OCI-LY1 (cell line): Measurements from ENCODE around the gene SLC50A1.

Source experiments
- H2AFZ ChIP-seq: fragments of 200-600 bp; sonication (generic), shearing (Covaris generic); 2 replicates; pipeline ENCODE4 v1.6.0; 2014; ENCODE audit warnings: antibody characterized with exemption, mild to moderate bottlenecking, low read length
- H3F3A ChIP-seq: fragments of 200-600 bp; sonication (generic), shearing (Covaris generic); 2 replicates; pipeline ENCODE4 v1.6.0; 2014; ENCODE audit warnings: mild to moderate bottlenecking, antibody characterized with exemption, low read length, moderate library complexity; ENCODE audit not compliant: insufficient read depth
- H3K27ac ChIP-seq: fragments of 200-600 bp; sonication (generic); 2 replicates; pipeline ENCODE4 v1.5.1; 2014; ENCODE audit warnings: low read length, mixed run types, mild to moderate bottlenecking, low read depth; ENCODE audit not compliant: poor library complexity, severe bottlenecking
- H3K27me3 ChIP-seq: fragments of 200-600 bp; sonication (generic); 2 replicates; pipeline ENCODE4 v1.6.0; 2014; ENCODE audit warnings: antibody characterized with exemption, mild to moderate bottlenecking, low read length, moderate library complexity; ENCODE audit not compliant: insufficient read depth
- H3K36me3 ChIP-seq: fragments of 200-600 bp; sonication (generic); 2 replicates; pipeline ENCODE4 v1.6.1; 2014; ENCODE audit warnings: mild to moderate bottlenecking, antibody characterized with exemption, low read length, moderate library complexity, mixed read lengths; ENCODE audit not compliant: insufficient read depth
- H3K4me1 ChIP-seq: fragments of 200-600 bp; sonication (generic); 2 replicates; pipeline ENCODE4 v1.5.1; 2014; ENCODE audit warnings: mild to moderate bottlenecking, low read length, moderate library complexity; ENCODE audit not compliant: insufficient read depth, severe bottlenecking
- H3K4me2 ChIP-seq: fragments of 200-600 bp; sonication (generic), shearing (Covaris generic); 2 replicates; pipeline ENCODE4 v1.6.1; 2014; ENCODE audit warnings: low read length
- H3K4me3 ChIP-seq: fragments of 200-600 bp; sonication (generic); 2 replicates; pipeline ENCODE4 v1.5.1; 2014; ENCODE audit warnings: low read length, low read depth, mild to moderate bottlenecking, mixed read lengths; ENCODE audit not compliant: poor library complexity, severe bottlenecking
- H3K79me2 ChIP-seq: fragments of 200-600 bp; shearing (Covaris generic); 2 replicates; pipeline ENCODE4 v1.6.1; 2016; ENCODE audit warnings: mixed run types, low read length, mixed read lengths; ENCODE audit not compliant: insufficient read depth
- H3K9ac ChIP-seq: fragments of 200-600 bp; sonication (generic), shearing (Covaris generic); 2 replicates; pipeline ENCODE4 v1.6.1; 2014; ENCODE audit warnings: mild to moderate bottlenecking, low read length, mixed read lengths
- H3K9me2 ChIP-seq: fragments of 200-600 bp; sonication (generic), shearing (Covaris generic); 2 replicates; pipeline ENCODE4 v1.6.1; 2014; ENCODE audit warnings: low read depth, mild to moderate bottlenecking, low read length, mixed read lengths
- H3K9me3 ChIP-seq: fragments of 200-600 bp; shearing (Covaris generic); 2 replicates; pipeline ENCODE4 v1.6.1; 2014; ENCODE audit warnings: low read length, mixed read lengths
- H4K20me1 ChIP-seq: fragments of 200-600 bp; sonication (generic), shearing (Covaris generic); 2 replicates; pipeline ENCODE4 v1.6.0; 2016; ENCODE audit warnings: mild to moderate bottlenecking, low read length; ENCODE audit not compliant: insufficient read depth
- CTCF ChIP-seq: fragments of 200-600 bp; sonication (generic), shearing (Covaris generic); IDR thresholded peaks from 2 replicates; pipeline ENCODE4 v1.5.1; 2017; ENCODE audit warnings: mild to moderate bottlenecking, antibody characterized with exemption, low read length, moderate library complexity, mixed read lengths
- EZH2 ChIP-seq: fragments of 200-600 bp; sonication (generic), shearing (Covaris generic); IDR thresholded peaks from 2 replicates; pipeline ENCODE4 v1.8.0; 2017; ENCODE audit warnings: borderline replicate concordance, mixed run types, mild to moderate bottlenecking, antibody characterized with exemption, low read length, moderate library complexity, mixed read lengths

Gene SLC50A1

GRCh38 chr1:155184351-155184811 lies 48.7 kb downstream of the SLC50A1 start:
- Histone ChIP-seq H2AFZ (no peak overlapping the region), H3K9ac (no peak overlapping the region; the same call in 1 of the 2 replicates), H3K27ac (no peak overlapping the region), H4K20me1 (no peaks in the 10 kb centered on the region), H3K79me2 (no peaks in the 10 kb centered on the region), H3K9me3 (no peaks in the 10 kb centered on the region), H3K9me2 (no peaks in the 10 kb centered on the region), H3K4me3 (no peak overlapping the region), H3K4me2 (peak overlapping the region; percentile 9; the same call in 1 of the 2 replicates), H3F3A (no peaks in the 10 kb centered on the region), H3K4me1 (peaks cover 17% of the 10 kb centered on the region), H3K27me3 (no peaks in the 10 kb centered on the region; the same call in 1 of the 2 replicates), H3K36me3 (peaks cover 7% of the 10 kb centered on the region)
- TF ChIP-seq EZH2 (no peak), CTCF (no peak)

GRCh38 chr1:155184835-155185782 lies 49.5 kb downstream of the SLC50A1 start:
- no peaks in the 10 kb centered on the region for H3K9me3 ChIP-seq
- H3K4me1 ChIP-seq = peaks cover 17% of the 10 kb centered on the region
- H3K36me3 ChIP-seq = peaks cover under 1% of the 10 kb centered on the region; the same call in 1 of the 2 replicates
- no peaks in the 10 kb centered on the region for H4K20me1 ChIP-seq
- peak overlapping the region; percentile 21; the same call in 1 of the 2 replicates for H3K4me2 ChIP-seq
- H3K4me3 ChIP-seq = no peak overlapping the region
- no peak overlapping the region for H2AFZ ChIP-seq
- no peak for TF ChIP-seq CTCF
- no peak for TF ChIP-seq EZH2
- no peaks in the 10 kb centered on the region for H3F3A ChIP-seq
- no peak overlapping the region for H3K27ac ChIP-seq
- no peaks in the 10 kb centered on the region; the same call in 1 of the 2 replicates for H3K27me3 ChIP-seq
- H3K9ac ChIP-seq = no peak overlapping the region; the same call in 1 of the 2 replicates
- no peaks in the 10 kb centered on the region for H3K79me2 ChIP-seq
- no peaks in the 10 kb centered on the region for H3K9me2 ChIP-seq

- Histone ChIP-seq H3K9ac (no peak overlapping the region), H4K20me1 (no peaks in the 10 kb centered on the region), H3K4me1 (peaks cover 17% of the 10 kb centered on the region), H3K79me2 (no peaks in the 10 kb centered on the region), H3F3A (no peaks in the 10 kb centered on the region), H3K9me2 (no peaks in the 10 kb centered on the region), H3K27ac (no peak overlapping the region), H3K4me2 (no peak overlapping the region), H3K36me3 (no peaks in the 10 kb centered on the region), H3K9me3 (no peaks in the 10 kb centered on the region), H2AFZ (no peak overlapping the region), H3K4me3 (no peak overlapping the region), H3K27me3 (no peaks in the 10 kb centered on the region; the same call in 1 of the 2 replicates)
- no peak for TF ChIP-seq EZH2
- TF ChIP-seq CTCF = no peak
These were observed 50.1 kb downstream of the SLC50A1 start for GRCh38 chr1:155185783-155186066.
